ENCODE data around the gene HOXB6.

HOXB6 gene

DNA sequence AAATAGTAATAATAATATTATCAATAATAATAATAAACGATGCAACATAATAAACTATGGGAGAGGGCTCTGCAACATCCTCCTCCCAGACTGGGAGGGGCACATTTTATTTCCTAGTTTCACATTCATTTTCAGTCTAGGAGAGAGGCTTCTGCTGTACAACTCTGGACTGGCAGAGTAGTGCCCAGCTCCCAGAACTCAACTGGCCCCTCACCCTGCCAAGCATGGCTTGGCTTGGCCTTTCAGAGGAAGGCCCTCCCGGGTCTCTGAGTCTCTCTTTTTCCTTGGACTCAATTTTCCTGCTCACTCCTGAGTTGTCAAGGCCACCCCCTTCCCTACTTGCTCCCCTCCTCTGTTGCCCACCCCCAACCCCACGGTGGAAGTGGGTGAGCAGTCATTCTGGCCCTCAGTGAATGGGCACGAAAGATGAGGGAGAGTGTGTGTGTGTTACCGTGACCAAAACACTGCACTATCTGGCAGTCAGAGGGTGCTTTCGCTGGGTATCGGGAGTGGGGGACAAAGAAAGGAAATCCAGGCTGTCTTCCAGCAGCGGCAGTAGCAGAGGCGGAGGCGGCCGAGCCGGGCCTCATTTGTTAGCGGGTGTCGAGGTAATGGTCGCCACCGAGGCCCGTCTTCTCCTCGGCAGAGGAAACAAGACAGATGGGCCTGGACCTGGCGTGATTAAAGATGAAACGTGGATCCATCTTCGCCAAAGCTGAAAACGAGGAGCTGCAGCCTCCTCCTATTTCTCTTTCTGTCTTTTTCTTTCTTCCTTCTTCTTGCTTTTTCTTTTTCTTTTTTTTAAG is 28.9 kb downstream of the HOXB6 start:
- no peak for TF ChIP-seq ZFX (IDR thresholded peaks at IDR 0.05)
- TF ChIP-seq, protein P1, sequence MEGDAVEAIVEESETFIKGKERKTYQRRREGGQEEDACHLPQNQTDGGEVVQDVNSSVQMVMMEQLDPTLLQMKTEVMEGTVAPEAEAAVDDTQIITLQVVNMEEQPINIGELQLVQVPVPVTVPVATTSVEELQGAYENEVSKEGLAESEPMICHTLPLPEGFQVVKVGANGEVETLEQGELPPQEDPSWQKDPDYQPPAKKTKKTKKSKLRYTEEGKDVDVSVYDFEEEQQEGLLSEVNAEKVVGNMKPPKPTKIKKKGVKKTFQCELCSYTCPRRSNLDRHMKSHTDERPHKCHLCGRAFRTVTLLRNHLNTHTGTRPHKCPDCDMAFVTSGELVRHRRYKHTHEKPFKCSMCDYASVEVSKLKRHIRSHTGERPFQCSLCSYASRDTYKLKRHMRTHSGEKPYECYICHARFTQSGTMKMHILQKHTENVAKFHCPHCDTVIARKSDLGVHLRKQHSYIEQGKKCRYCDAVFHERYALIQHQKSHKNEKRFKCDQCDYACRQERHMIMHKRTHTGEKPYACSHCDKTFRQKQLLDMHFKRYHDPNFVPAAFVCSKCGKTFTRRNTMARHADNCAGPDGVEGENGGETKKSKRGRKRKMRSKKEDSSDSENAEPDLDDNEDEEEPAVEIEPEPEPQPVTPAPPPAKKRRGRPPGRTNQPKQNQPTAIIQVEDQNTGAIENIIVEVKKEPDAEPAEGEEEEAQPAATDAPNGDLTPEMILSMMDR (conservative IDR thresholded peaks at IDR 0.05) = no peak
- H3K27ac ChIP-seq = no peak overlapping the region

DNA sequence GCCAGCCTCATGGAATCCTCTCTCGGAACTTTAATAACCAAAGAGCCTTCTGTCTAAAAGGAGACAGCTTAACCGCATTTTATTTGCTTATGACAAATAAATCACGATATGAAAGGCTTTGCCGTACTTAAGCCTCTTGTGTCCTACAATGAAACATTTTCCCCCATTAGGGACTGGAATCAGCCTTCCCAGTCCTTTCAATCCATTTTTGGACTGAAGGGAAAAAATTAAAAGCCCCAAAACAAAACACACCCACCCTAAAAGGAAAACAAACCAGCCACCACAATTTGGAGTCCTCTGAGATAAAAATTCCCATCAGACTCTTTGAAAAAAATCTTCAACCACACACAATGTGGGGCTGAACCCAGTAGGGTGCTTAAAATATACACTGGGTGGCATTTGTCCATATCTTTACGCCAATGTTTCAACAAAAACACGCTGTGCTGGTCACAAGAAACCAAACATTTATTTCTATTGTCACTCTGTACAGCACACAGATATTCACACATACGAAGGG is 29.7 kb downstream of the HOXB6 start:
- H3K27ac ChIP-seq = no peak overlapping the region

DNA sequence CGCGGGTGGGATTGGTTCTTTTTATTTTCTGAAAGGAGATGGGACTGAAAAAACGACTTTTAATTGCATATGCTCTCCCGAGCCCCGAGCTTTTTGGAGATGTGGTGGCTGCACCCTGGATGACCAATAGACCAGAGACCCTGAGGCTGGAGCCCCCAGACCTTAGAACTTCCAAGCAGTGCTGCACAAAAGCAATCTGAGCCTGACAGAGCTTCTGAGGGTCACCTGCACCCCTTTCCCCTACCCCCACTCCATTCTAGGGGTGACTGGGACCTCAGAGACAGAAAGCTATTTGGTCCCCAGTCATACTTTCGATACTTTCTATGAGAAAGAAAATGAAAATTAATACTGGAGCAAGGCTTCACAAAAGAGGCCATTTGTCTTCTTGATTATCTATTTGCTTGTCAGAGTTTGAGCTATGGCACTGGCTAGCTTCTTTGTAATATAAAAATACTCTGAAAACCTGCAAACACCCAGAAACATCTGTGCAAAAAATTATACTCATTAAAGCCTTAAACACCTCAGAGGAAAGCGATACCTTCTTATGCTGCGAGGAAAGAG is 30.2 kb downstream of the HOXB6 start:
- H3K27ac ChIP-seq = no peak overlapping the region
- TF ChIP-seq, protein P1 (conservative IDR thresholded peaks at IDR 0.05) = no peak
- TF ChIP-seq ZFX (IDR thresholded peaks at IDR 0.05) = no peak

More for the DNA sequence above, 29.7 kb downstream of the HOXB6 start:
- no peak for TF ChIP-seq ZFX (IDR thresholded peaks at IDR 0.05)
- TF ChIP-seq, protein P1 (conservative IDR thresholded peaks at IDR 0.05) = no peak

DNA sequence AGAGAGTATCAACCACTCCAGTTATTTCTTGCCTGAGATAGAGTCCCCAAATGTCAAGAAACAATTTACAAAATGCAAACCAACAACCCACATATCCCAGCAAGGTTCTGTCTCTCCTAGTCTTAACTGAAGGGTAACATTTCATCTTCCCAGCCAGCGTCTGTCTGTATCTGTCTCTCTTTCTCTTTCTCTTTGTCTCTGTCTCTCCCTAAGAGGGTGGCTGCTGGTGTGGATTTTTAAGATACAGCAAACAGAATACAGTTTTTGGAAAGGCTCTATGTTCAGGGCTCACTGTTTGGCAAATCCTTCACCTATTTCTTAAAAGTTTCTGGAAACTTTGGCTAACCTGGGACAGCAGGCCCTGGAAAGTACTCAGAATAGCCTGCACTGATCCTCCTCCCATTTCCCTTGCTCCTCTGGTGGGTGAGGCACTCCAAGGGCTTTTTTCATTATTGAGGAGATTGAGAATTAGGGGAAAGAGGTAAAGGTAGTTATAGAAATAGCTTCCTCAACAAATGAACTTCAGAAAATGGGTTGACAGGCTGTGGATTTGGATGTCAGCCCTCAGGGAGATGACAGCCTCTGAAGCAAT is 32.9 kb downstream of the HOXB6 start:
- TF ChIP-seq, protein P1 (conservative IDR thresholded peaks at IDR 0.05) = no peak
- no peak for TF ChIP-seq ZFX (IDR thresholded peaks at IDR 0.05)
- H3K27ac ChIP-seq = no peak overlapping the region

DNA sequence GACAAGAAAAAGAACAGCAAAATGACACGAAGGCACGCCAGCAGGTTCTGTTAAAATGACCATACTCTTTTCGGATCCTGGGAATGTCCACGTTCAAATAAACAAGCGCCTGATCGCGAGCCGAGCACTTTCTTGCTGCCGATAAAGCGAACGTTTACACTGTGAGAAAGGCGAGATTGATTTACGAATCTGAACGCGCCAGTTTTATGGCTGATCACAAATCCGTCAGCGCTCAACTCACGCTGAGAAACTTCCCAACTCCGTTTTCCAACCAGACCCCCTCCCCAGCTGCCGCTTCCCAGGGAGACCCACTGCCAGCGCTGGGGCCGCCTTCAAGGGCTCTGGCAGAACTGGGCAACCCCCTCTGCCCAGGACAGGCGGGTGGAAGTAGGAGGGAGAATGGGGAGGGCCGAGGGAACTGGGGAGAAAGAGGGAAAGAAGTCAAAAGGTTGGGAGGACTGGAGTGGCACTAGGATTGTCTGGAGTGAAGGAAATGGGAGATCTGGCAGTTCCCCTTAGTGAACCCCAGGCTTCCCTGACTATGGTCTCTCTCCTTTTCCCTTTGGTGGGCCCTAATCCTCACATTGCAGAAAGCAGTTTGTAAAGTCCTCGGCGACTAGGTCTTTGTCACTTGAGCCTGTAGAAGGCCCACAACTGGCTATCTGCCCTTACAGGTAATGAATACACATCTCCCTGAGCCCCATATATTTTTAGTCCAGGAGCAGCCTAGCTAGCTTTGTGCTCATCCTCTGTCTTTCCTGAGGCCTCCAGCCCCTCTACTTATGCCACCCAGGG is 33.6 kb downstream of the HOXB6 start:
- TF ChIP-seq ZFX (IDR thresholded peaks at IDR 0.05) = no peak
- TF ChIP-seq, protein P1 (conservative IDR thresholded peaks at IDR 0.05) = no peak
- H3K27ac ChIP-seq = no peak overlapping the region

DNA sequence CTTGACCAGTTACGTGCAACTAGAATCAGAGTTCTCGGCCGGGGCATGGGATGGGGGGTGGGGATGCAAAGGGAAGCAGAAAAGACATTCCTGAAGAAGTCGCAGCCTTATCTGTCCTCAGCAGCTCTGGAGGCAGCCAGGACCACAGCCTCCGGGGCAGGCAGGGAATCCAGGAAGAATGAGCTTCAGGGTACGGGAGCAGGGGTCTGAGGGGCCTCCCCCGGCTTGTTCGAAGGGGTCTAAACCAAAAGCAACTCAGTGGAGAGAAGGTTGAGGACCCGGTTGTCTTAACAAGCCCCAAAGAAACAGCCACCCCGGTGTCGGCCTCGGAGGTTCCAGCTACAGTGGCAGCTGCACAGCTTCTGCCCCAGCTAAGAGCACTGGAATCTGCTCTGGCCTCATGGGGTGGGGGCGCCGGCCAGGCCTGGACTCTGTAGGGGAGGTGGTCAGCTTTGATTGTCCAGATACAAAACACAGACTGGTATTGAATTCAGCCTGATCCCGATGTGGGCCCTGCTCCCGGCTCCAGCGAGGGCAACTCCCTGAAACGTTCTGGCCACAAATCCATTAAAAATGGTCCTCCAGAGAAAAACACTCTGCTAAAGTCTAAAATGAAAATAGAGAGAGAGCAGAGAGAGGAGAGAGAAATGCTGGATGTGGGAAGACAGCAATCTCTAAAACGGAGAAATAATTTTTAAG is 34.3 kb downstream of the HOXB6 start:
- no peak overlapping the region for H3K27ac ChIP-seq
- TF ChIP-seq, protein P1 (conservative IDR thresholded peaks at IDR 0.05) = no peak
- no peak for TF ChIP-seq ZFX (IDR thresholded peaks at IDR 0.05)

Data from C4-2B (cell line).